ENCODE measurements around the gene PRAME.
"Not testable (repeated sequence)": the region's sequence is repeated elsewhere in the genome, so short reads cannot be mapped to it uniquely, and the experiment has no call there.

The PRAME gene

GRCh38 chr22:22548910-22549309, 10.2 kb downstream of the PRAME start:
- DNase-seq = no peak

DNA sequence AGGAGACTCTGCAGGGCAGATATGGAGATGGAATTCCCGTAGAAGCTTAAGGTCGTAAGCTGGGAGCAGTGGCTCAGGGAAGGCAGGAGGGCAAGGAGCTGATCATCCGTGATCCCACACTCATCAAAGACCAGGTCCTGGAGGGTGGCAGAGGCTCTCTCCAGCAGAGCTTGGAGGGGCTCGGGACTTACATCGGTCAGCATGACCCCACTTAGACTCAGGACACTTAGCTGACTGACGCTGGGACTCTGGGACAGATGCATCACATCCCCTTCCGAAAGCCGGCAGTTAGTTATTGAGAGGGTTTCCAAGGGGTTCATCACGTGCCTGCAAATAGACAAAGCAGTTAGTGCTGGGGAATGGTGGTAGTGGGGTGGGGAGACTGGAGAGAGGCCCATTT, 10.7 kb downstream of the PRAME start:
- no peak for DNase-seq

- DNase-seq = no peak
Observed at GRCh38 chr22:22547692-22548300, 11.3 kb downstream of the PRAME start.

GRCh38 chr22:22547226-22547625, 11.8 kb downstream of the PRAME start:
- no peak for DNase-seq

GRCh38 chr22:22546490-22546889, 12.6 kb downstream of the PRAME start:
- DNase-seq = no peak

DNA sequence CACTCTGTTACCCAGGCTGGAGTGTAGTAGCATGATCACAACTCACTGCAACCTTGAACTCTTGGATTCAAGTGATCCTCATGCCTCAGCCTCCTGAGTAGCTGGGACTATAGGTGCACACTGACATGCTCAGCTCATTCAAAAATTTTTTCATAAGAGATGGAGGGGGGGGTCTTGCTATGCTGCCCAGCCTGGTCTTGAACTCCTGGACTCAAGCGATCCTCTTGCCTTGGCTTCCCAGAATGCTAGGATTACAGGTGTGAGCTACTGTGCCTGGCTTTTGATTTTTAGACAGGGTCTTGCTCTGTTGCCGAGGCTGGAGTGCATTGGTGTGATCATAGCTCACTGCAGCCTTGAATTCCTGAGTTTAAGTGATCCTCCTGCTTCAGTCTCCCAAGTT, 14.0 kb downstream of the PRAME start:
- no peak for DNase-seq

DNA sequence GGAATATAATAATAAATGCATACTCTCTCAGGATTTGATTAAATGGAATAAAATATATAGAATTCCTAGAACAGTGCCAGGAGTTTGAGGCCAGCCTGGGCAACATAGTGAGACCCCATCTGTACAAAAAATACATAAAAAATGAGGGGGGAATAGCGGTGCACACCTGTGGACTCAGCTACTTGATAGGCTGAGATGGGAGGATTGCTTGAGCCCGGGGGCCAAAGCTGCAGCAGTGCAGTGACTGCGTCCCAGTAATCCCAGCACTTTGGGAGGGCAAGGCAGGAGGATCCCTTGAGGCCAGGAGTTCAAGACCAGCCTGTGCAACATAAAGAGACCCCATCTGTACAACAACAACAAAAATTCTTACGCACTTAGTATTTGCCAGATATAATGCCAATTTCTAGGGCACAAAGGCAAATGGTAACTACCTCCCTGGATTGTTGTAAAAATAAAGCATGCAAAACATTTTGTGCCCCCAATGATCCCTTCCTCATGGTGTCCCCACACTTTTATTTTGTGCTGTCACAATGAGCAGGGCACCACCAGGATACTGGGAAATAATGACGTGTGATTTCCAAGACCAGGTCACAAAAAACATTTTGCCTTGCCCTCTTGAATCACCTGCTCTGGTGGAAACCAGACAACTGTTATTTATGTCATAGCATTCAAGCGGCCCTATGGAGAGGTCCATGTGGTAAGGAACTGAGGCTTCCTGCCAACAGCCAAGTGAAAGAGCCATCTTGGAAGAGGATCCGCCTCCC, 20.7 kb downstream of the PRAME start:
- no peak for DNase-seq

GRCh38 chr22:22536916-22537315, 22.1 kb downstream of the PRAME start:
- DNase-seq = no peak

GRCh38 chr22:22536515-22536914, 22.6 kb downstream of the PRAME start:
- no peak for DNase-seq

DNA sequence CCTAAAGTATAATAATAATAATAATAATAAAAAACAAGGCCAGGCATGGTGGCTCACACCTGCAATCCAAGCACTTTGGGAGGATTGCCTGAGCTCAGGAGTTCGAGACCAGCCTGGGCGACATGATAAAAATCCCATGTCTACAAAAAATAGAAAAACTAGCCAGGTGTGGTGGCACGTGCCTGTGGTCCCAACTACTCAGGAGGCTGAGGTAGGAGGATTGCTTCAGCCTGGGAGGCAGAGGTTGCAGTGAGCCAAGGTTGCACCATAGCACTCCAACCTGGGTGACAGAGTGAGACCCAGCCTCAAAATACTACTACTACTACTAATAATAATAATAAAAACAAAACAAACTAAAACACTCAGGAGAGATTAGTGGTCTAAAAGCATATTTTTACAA, 23.4 kb downstream of the PRAME start:
- no peak for DNase-seq

DNA sequence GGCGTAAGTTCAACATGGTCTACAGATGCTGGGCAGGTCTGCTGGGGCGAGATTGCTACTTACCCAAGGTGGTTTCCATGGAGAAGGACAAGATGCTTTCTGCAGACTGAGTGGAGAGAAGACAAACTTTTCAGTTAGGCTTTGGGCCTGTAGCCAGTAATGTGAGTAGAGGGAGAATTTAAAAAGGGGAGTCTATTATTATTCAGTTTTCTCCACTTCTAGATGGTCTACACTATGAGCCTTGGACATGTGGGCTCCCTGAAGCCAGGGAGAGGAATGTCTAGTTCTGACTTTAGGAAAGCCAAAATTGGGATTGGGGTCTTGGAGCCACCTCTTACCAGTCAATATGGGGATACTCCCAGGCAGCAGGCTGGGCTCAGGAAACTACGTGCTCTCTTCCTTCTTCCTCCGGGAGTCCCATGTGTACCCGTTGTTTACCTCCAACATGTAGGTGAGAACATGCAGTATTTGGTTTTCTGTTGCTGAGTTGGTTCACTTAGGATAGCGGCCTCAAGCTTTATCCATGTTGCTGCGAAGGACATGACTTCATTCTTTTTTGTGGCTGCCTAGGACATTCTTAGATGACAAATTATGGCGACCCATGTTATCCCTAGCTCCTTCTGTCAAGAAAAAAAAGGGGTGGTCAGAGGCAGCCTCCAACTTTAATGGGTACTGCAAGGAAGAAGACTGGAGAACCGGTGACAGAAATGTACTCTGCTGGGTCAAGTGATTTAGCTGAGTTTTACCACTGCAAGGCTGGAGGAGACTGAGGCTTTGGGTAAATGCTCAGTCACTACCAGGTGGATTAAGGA, 24.3 kb downstream of the PRAME start:
- DNase-seq = no peak

DNA sequence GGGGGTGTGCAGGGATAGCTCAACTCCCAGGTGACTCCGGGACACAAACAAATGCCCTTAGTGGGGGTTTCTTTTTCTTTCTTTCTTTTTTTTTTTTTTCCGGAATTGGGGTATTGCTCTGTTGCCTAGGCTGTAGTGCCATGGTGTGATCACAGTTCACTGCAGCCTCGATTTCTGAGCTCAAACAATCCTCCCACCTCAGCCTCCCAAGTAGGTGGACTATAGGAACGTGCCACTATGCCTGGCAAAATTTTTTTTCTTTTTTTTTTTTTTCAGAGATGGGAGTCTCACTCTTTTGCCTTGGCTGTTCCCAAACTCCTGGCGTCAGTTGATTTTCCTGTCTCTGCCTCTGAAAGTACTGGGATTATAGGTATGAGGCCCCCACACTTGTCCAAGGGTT, 25.2 kb downstream of the PRAME start:
- DNase-seq = no peak

- DNase-seq = no peak
Observed at GRCh38 chr22:22533417-22533816, 25.6 kb downstream of the PRAME start.

- not testable (repeated sequence) for DNase-seq
Observed at GRCh38 chr22:22532547-22533071, 26.5 kb downstream of the PRAME start.

GRCh38 chr22:22531770-22532546, 27.1 kb downstream of the PRAME start:
- DNase-seq = no peak

DNA sequence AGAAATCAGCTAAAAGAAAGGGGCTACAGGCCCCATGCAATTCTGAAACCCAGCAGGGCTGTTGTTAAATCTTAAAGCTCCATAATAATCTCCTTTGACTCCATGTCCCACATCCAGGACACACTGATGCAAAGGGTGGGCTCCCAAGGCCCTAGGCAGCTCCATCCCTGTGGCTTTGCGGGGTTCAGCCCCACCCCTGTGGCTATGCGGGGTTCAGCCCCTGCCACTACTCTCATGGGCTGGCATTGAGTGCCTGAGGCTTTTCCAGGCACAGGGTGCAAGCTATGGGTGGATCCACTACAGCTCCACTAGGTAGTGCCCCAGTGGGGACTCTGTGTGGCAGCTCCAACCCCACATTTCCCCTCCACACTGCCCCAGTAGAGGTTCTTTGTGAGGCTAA, 30.3 kb downstream of the PRAME start:
- DNase-seq = no peak

- no peak for DNase-seq
Observed at GRCh38 chr22:22527312-22527711, 31.8 kb downstream of the PRAME start.

GRCh38 chr22:22526125-22526912, 32.7 kb downstream of the PRAME start:
- DNase-seq = no peak

- DNase-seq = no peak
Observed at GRCh38 chr22:22523494-22523893, 35.6 kb downstream of the PRAME start.

- DNase-seq = no peak
Observed at GRCh38 chr22:22521631-22522030, 37.4 kb downstream of the PRAME start.

DNA sequence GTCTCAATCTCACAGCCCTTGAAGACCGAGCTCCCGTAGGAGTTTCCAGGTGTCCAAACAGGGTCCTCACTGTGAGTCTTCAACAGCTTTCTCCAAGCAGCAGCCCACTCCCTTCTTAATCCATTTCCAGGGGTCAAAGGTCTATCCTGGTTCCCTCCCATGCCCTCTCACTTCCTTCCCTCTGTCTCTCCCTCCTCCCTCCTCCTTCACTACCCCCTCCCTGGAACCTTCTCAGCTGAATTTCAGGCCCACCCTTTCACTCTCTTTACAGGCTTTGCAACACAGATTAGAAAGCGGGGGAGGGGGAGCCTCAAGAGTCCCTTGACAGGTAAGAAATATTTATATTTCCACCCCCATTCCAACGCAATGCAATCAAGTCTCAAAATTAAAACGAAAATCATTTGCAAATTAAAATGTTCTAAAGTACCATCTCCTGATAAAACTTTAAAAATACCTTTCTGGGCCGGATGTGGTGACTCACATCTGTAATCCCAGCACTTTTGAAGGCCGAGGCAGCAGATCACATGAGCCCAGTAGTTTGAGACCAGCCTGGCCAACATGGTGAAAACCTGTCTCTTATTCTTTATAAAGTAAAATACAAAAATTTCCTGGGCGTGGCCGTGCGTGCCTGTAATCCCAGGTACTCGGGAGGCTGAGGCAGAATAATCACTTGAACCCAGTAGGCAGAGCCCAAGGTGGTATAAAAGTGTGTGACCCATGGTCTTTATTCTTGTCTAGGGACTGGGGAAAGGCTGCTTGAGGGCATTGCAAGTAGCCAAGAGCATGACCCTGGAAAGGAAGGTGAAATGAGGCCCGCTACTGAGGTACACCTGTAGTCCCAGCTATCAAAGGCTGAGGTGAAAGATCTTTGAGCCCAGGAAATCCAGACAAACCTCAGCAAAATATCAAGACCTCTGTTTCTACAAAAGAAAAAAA, 38.1 kb downstream of the PRAME start:
- no peak for DNase-seq

Measured in amniotic stem cell (primary cell).